ENCODE data around the gene PPCDC.

- TF ChIP-seq, protein P1, sequence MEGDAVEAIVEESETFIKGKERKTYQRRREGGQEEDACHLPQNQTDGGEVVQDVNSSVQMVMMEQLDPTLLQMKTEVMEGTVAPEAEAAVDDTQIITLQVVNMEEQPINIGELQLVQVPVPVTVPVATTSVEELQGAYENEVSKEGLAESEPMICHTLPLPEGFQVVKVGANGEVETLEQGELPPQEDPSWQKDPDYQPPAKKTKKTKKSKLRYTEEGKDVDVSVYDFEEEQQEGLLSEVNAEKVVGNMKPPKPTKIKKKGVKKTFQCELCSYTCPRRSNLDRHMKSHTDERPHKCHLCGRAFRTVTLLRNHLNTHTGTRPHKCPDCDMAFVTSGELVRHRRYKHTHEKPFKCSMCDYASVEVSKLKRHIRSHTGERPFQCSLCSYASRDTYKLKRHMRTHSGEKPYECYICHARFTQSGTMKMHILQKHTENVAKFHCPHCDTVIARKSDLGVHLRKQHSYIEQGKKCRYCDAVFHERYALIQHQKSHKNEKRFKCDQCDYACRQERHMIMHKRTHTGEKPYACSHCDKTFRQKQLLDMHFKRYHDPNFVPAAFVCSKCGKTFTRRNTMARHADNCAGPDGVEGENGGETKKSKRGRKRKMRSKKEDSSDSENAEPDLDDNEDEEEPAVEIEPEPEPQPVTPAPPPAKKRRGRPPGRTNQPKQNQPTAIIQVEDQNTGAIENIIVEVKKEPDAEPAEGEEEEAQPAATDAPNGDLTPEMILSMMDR (optimal IDR thresholded peaks at IDR 0.05 in 1 of 3, IDR thresholded peaks at IDR 0.05 in 1 of 3, conservative IDR thresholded peaks at IDR 0.05 in 1 of 3; ENCODE audit: extremely low read depth in 1 of 3, insufficient read depth in 2 of 3, low read length in 3 of 3) = no peak
- TF ChIP-seq EZH2 (IDR thresholded peaks at IDR 0.05; ENCODE audit: low read length) = no peak
Observed at GRCh38 chr15:75061272-75061671, 37.9 kb downstream of the PPCDC start.

Data from keratinocyte (primary cell).